ENCODE results near the gene HEG1.

DNA sequence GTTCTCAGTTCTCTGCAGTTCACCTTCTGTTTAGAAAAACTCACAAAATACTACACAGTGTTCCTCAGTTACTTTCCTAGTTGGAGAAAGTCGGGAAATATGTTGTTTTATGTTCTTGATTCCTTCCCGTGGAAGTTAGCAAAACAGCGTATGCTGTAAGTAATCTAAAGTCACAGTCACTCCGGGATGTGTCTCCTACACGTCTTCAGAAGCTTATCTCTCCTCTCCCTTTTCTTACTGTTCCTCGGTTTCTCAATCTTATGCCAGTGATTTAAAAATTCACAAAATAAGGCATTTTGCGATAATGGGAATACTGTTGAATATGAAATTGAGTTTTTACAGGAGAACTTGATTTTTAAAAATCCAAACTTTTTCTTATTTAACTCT lies 1.7 kb downstream of the HEG1 start:
- TF ChIP-seq, protein P1, sequence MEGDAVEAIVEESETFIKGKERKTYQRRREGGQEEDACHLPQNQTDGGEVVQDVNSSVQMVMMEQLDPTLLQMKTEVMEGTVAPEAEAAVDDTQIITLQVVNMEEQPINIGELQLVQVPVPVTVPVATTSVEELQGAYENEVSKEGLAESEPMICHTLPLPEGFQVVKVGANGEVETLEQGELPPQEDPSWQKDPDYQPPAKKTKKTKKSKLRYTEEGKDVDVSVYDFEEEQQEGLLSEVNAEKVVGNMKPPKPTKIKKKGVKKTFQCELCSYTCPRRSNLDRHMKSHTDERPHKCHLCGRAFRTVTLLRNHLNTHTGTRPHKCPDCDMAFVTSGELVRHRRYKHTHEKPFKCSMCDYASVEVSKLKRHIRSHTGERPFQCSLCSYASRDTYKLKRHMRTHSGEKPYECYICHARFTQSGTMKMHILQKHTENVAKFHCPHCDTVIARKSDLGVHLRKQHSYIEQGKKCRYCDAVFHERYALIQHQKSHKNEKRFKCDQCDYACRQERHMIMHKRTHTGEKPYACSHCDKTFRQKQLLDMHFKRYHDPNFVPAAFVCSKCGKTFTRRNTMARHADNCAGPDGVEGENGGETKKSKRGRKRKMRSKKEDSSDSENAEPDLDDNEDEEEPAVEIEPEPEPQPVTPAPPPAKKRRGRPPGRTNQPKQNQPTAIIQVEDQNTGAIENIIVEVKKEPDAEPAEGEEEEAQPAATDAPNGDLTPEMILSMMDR (conservative IDR thresholded peaks at IDR 0.05), result no peak
- TF ChIP-seq ZFX (IDR thresholded peaks at IDR 0.05), result no peak

All from C4-2B (cell line).